WI38 (cell line): Measurements from ENCODE around the gene CDK7.
A peak's percentile ranks its signal among the peaks of the same experiment; 100 is the strongest.

Experiments
- H3K4me3 ChIP-seq: 2 replicates; pipeline ENCODE4 v1.5.1; 2011; ENCODE audit warnings: low read depth, mild to moderate bottlenecking, control low read depth, low read length
- CTCF ChIP-seq: IDR thresholded peaks from 2 replicates; pipeline ENCODE4 v1.5.1; 2012; ENCODE audit warnings: low read depth, mild to moderate bottlenecking, control low read depth, low read length

Gene CDK7

GRCh38 chr5:69265931-69266330 is 31.2 kb downstream of the CDK7 start:
- TF ChIP-seq CTCF = peak; percentile 26; the same call in 1 of the 2 replicates
- H3K4me3 ChIP-seq = no peak overlapping the region

- no peak overlapping the region for H3K4me3 ChIP-seq
Observed at GRCh38 chr5:69268899-69269298, 34.2 kb downstream of the CDK7 start.

GRCh38 chr5:69270840-69271239 is 36.2 kb downstream of the CDK7 start:
- no peak overlapping the region for H3K4me3 ChIP-seq
- no peak for TF ChIP-seq CTCF

More at GRCh38 chr5:69268899-69269298, 34.2 kb downstream of the CDK7 start:
- no peak for TF ChIP-seq CTCF

GRCh38 chr5:69271376-69271775 is 36.7 kb downstream of the CDK7 start:
- H3K4me3 ChIP-seq = no peak overlapping the region
- no peak for TF ChIP-seq CTCF

GRCh38 chr5:69275563-69275962 is 40.9 kb downstream of the CDK7 start:
- TF ChIP-seq CTCF = no peak
- H3K4me3 ChIP-seq = no peak overlapping the region

- TF ChIP-seq CTCF = no peak
- H3K4me3 ChIP-seq = no peak overlapping the region
Observed at GRCh38 chr5:69276422-69277174, 41.9 kb downstream of the CDK7 start.

- no peak overlapping the region for H3K4me3 ChIP-seq
- TF ChIP-seq CTCF = no peak
Observed at GRCh38 chr5:69279517-69279916, 44.8 kb downstream of the CDK7 start.
